Endothelial cell of umbilical vein (primary cell): ENCODE results near the gene ZFP36.

Source experiments
- CTCF ChIP-seq, 2 donors: IDR thresholded peaks; 1 replicate in 1 of 2; 2 replicates in 1 of 2; pipeline ENCODE4 v1.5.1; 2011; ENCODE audit warnings: low read length in 2 of 2, mild to moderate bottlenecking in 2 of 2, moderate library complexity in 2 of 2, control low read depth in 1 of 2, inconsistent platforms in 1 of 2, low read depth in 1 of 2; ENCODE audit not compliant: insufficient read depth in 1 of 2; ENCODE audit errors: extremely low read depth in 1 of 2
- EZH2 ChIP-seq: IDR thresholded peaks from 2 replicates; pipeline ENCODE4 v1.6.1; 2012; ENCODE audit warnings: borderline replicate concordance, low read depth, mild to moderate bottlenecking, moderate library complexity, low read length, inconsistent platforms; ENCODE audit not compliant: severe bottlenecking
- GATA2 ChIP-seq: IDR thresholded peaks from 2 replicates; pipeline ENCODE4 v1.7.0; 2011; ENCODE audit warnings: low read depth, mild to moderate bottlenecking, moderate library complexity, mixed read lengths, low read length; ENCODE audit not compliant: insufficient read length, insufficient read depth
- POLR2A ChIP-seq: IDR thresholded peaks from 2 replicates; pipeline ENCODE4 v1.6.1; 2012; ENCODE audit warnings: low read depth, mild to moderate bottlenecking, control low read depth, low read length

GRCh38 chr19:39385629-39386411, 20.8 kb upstream of the ZFP36 start:
- TF ChIP-seq CTCF (IDR thresholded peaks at IDR 0.05; ENCODE audit: extremely low read depth in 1 of 2, insufficient read depth in 1 of 2, low read depth in 1 of 2, low read length in 2 of 2), result no peak
- TF ChIP-seq POLR2A, result no peak
- TF ChIP-seq GATA2, result no peak
- TF ChIP-seq EZH2, result no peak
